GM19468 (cell line): ENCODE results near the gene JMJD6.
"Not testable (repeated sequence)": the region's sequence is repeated elsewhere in the genome, so short reads cannot be mapped to it uniquely, and the experiment has no call there.

Experiments
- ATAC-seq: cut with Tn5 transposase; IDR thresholded peaks from one replicate; pipeline ENCODE4 v1.9.1; 2021; ENCODE audit warnings: mild to moderate bottlenecking, moderate library complexity, moderate number of reproducible peaks; ENCODE audit not compliant: unreplicated experiment; ENCODE audit errors: extremely low read depth

The JMJD6 gene

DNA sequence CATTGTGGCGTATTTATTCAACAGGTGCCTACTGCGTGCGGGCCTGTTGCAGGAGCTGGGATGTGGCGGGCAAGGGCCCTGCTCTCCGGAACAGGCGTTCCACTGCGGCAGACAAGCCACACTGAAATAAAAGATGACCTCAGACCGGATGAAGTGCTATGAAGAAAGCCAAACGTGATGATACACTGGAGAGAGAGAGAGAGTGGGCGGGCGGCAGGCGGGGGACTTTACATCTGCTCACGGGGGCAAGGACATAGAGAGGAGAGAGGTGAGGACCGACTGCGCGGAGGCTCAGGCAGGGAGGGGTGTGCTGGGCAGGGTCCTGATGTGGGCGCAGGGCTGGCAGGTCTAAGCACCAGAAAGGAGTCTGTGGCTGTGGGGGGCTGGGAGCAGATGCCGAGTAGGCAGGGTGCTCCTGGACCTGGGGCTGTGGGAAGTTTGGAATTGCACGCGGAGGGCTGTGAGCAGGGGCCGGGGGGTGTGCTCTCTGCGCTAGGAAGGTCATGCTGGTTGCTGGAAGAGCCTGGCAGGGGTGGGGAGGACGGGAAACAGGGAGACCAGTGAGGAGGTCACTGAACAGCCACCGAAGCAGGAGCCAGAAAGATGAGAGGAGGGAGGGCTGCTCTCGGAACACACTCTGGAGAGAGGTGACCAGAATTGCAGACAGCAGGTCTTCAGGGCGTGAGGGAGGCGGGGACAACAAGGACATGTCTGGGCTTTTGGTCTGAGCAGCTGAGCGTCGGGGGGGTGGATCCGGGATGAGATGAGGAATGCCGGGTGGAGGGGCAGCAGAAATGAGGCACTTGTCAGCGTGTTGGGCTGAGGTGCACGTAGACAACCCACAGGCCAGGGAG, 25.6 kb downstream of the JMJD6 start:
- no peak for ATAC-seq

DNA sequence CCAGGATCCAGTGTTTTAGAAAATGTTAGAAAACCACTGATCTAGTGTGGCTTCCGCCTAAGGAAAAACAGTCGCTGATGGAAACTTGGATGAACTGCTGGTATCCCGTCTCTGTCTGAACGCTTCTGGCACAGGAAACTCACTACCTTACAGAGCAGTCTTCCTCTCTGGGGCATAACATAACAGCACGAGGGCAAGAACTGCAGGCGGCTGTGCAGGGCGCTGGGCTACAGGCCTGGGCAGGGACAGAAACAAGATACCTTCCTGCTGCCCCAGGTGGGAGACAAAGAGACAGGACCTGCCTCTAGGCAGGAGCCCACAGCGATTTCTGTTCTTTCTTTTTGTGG, 26.2 kb downstream of the JMJD6 start:
- ATAC-seq: no peak

DNA sequence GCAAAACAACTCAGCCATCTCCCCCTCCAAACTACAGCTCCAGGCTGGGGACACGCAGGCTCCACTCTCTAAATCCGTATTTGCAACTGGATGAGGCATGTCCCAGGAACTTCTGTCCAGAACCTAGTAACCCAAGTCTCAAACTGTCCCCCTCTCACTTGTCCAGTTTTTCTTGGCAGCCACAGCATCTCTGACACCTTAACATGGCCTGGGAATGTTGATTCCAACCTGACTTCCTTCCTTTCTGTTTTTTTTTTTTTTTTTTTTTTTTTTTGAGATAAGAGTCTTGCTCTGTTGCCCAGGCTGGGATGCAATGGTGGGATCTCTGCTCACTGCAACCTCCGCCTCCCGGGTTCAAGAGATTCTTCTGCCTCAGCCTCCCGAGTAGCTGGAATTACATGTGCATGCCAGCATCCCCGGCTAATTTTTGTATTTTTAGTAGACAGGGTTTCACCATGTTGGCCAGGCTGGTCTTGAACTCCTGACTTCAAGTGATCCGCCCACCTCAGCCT, 27.9 kb downstream of the JMJD6 start:
- not testable (repeated sequence) for ATAC-seq

DNA sequence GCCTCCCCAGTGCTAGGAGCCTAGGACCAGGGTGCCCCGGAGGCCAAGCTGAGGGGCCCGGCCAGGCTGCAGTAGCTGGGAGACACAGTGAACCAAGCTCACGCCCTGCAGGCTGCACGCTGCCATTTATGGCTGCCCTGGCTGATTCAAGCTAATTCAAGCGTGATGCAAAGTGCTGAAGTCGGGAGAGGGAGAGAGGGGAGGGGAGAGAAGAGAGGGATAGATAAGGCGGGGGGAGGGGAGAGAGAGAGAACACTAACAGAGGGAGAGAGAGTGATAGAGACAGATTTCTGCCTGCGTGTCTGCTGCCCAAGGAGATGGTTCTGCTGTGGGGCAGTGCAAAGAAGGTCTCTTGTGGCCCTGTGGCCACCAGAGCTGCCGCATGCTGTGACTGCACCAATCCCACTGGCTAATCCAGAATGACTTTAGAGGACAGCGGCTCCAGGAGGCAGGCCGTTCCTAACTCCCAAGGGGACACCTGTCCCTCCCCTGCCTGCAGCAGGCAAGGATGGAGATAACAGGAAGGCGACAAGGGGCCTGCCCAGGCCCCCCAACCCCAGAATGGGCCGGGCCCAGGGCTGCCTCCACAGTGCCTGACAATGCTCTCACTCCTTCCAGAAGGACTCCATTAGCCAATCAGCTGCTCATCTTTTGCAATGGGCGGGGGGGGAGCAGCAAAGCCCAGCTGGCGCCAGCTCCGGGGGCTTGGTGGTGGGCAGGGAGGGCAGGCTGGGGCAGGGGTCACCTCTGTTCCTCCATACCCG, 28.5 kb downstream of the JMJD6 start:
- no peak for ATAC-seq

DNA sequence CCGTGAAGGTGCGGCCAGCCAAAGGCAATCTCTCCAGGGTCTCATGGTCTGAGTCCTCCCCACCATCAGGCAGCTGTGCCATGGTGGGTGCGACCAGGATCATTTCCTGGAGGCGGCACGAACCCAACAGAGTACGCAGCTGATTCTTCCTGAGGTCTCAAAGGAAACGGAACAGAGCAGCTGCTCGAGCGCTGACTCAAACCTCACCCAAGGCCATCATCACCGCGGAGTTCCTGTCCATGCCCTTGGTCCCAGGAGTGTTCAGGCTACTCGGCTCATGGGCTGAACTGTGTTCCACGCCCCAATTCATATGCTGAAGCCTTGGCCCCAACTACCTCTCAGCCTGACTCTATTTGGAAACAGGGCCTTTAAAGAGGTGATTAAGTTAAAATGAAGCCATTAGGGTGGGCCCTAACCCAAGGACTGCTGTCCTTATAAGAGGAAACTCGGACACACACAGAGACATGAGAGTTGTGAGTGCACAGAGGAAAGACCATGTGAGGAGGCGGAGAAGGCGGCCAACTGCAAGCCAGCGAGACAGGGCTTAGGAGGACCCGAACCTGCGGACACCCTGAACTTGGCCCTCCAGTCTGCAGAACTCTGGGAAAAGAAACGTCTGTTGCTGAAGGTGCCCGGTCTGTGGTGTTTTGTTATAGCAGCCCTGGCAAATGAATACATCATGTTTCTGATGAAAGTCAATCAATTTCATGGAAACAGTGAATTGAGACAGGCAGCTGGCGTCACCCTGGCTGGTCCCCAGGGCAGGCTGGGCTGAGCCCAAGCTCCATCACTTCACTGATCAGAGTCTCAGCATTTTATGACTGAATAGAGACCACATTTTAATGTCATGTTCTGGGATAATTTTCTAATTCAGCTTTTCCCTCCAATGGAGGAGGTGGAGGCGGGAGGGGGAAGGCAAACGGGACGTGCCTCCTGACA, 29.4 kb downstream of the JMJD6 start:
- no peak for ATAC-seq

DNA sequence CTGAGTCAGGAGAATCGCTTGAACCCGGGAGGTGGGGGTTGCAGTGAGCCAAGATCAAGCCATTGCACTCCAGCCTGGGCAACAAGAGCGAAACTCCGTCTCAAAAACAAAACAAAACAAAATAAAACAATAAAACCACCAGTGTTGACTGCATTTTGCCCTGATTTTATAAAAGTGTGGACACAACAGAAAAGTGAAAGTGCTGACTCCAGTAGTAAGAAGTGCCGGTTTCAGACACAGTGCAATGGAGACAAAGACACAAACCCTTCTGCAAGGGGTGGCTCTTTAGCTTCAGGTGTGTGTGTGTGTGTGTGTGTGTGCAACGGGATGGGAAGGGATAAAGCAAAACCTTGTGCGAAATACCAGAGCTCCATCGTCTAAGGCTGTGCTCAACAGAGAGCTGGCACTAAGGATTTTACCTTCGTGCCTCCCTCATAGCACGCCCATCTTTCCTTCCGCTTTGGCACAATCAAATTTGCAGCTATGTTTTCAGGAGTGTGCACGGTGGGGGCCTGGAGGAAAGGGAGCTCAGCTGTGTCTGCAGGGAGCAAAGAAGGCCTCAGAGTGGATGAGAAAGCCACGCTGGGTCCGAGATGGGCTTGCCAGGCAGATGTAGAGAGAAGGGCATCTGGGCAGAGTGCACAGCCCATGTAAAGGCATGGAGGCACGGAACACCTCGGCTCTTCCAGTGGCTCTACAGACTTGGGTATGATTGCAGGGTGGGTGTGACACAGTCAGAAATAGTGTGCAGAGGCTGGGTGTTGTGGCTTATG, 31.2 kb downstream of the JMJD6 start:
- ATAC-seq: no peak

DNA sequence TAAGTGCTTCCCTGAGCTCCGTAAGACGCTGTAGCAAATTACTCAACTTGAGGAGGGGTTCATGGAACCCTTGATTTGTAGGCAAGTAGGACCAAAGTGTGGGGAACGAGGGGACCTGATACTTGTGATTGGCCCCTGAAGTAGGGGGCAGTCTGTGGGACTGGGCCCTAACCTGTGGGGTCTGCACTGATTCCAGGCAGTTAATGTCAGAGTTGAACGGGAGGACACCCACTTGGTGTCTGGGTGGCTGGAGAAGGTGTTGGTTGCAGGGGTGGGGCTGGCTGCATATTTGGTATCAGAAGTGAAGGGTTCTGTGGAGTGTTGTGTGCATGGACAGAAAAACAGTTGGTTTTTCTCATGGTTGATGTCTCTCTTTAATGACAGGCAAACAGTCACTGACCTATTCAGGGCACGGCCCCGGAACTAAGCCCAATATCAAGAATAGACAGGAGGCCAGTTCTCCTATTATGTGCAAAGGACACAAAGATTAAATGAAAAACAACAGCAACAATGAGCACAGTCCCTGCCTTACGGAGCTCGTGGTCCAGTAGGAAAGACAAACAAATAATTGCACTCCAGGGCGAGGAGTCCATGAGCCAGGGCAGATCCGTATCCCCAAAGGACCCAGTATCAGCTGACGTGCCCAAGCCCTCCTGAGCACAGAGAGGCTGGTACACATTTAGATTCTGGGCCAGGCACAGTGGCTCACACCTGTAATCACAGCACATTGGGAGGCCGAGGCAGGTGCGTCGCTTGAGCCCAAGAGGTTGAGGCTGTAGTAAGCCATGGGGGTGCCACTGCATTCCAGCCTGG, 34.8 kb downstream of the JMJD6 start:
- no peak for ATAC-seq

DNA sequence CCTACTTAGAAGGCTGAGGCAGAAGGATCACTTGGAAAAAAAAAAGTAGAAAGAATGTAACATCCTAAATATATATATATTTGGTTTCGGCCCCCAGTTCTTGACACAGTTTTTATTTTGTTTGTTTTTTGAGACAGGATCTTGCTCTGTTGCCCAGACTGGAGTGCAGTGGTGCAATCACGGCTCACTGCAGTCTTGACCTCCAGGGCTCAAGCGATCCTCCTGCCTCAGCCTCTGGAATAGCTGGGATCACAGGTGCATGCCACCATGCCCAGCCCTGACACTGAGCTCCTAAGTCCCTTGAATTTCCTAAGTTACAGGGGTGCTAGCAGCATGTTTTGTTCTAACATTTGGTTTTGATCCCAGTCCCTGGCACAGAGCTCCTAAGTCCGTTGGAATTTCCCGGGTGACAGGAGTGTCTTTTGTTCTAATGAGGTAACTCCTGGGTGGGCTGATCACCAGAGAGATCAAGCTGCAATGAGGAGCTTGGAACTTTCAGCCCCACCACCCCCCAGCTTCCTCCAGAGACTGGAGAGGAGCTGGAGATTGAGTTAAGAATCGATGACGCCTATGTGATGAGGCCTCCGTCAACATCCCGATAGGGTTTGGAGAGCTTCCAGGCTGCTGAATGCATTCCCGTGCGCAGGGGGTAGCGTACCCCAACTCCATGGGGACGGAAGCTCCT, 35.7 kb downstream of the JMJD6 start:
- ATAC-seq: no peak

DNA sequence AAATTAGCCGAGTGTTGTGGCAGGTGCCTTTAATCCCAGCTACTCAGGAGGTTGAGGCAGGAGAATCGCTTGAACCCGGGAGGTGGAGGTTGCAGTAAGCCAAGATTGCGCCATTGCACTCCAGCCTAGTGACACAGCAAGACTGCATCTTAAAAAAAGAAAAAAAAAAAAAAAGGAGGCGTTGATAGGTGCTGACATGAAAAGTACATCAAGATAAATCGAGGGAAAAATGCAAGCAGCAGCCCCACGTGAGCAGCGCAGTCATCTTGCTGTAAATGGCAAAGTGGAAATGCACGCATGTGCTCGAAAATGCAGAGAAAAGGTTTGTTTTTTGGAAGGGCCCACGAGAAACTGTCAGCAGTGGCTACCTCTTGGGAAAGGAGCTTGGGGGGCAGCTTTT, 36.5 kb downstream of the JMJD6 start:
- ATAC-seq: no peak

DNA sequence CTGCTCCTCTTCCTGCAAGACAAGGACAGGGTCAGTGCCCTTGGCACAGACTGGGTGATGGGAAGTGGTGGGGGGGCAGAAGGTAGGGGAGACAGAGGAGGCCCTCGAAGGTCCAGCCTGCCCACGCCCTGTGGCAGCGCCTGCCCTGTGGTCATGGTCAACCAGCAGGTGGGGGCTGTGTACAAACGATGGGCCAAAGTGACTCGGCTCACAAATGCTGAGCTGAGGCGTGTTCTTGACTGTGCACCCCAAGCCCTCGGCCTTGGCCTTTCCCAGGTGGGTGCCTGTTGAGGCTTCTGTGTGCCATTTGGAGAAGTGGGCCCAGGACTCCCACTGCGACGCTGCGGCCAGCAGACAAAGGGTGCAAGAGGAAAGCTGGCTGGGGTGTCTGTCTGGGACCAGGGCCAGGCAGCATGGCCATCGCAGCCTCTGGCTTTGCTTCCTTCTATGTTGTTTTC, 38.2 kb downstream of the JMJD6 start:
- no peak for ATAC-seq

DNA sequence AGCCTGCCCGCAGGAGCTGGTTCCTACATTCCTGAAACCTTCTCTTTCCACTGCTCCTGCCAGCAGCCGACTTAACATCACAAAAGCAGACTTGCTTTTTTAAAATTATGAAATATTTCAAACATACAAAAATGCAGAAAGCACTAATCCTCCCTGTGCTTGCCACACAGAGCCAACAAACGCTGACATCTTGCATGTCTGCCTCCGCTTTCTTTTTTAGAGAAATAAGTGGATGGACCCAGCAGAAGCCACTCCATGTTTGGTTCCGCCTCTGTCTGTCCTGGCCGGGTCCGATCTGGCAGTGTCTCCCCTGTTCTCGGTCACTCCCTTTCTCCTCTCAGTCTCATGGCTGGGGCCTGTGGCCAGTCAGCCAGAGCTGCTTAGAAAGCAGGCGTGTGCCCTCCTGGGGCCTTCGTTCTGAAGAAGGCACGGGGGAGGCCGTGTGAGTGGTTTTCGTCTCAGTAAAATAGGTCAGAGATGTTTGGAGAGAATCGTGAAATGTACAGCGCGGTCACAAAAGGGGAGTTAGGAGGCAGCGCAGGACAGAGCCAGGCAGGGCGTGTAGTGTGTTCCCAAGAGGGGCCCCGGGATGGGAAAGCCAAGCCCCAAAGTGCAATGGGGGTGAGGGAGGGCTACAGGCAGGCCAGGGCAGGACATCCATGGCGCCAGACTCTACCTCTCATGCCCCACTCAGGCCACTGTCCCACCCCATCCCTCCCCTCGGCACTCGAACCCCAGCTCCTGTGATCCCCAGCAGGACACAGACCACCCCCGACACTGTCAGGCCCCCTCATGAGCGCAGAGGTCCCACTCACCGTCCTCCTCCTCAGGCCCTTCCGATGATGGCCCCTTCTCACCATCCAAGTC, 38.9 kb downstream of the JMJD6 start:
- no peak for ATAC-seq

DNA sequence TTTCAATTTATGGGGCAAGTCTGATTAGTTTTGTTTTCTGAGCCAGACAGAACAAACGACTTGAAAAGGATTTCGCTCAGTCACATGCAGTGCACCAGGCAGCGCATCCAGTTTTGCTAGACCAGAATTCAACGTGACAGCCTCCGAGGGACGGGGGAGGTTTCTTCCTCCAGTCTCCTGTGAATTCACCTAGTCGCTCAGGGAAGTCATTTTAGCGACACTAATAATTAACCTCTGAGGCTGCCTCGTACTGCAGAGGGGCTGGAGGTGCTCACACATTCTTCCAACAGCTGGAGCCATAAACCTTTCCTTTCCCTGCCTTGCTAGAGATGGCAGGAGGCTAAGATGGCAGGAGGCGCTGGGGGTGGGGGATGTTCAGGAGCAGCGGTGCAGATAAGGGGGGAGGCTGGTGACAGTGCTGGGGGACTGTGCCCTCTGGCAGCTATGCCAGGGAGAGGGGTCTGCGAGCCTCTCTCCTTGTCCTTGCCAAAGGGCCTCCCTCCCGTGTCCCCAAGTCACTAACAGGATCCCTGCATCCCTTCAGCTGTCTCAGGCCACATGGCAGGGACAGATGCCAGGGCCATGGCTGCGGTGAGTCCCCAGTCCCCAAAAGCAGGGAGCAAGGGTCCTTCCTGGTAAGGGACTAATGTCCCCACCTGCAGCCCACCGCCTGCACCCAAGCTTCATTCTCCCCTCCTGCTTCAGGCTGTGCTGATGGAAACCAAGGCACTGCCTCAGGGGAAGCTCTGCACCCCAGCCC, 39.7 kb downstream of the JMJD6 start:
- no peak for ATAC-seq

DNA sequence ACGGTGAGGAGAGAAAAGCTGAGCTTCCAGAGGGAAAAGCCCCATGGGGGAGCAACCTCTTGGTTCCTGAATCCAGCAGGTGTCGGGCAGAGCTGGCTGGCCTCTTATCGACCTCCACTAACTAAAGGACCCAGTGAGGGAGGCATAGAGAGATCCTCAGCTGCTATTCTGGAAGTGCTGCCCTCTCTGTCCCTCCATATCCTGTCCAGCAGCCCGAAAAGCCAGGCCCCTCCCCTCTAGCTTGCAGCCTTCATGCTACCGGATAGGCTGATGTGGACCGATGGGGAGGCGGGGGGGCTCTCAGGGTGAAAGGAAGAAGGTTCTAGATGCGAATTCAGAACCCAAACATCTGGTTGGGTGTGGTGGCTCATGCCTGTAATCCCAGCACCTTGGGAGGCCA, 40.6 kb downstream of the JMJD6 start:
- ATAC-seq: no peak

DNA sequence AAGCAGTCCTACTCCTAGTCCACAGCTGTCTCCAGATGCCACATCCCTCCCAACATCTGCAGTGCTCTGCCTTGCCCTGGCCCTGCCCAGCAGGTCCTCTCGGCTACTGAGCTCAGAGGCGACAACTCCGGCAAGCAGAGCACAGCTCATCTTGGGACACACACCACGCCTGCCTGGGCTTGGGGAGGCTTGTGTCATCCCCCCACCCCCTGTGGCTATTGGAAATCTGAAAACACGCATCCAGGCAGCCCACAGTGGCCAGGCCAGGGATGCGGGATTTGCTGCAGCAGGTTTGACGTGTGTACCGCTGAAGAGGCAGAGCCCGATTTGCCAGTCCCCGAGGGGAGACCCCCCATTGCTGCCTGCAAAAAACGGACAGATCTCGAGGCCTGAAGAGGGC, 41.0 kb downstream of the JMJD6 start:
- no peak for ATAC-seq

DNA sequence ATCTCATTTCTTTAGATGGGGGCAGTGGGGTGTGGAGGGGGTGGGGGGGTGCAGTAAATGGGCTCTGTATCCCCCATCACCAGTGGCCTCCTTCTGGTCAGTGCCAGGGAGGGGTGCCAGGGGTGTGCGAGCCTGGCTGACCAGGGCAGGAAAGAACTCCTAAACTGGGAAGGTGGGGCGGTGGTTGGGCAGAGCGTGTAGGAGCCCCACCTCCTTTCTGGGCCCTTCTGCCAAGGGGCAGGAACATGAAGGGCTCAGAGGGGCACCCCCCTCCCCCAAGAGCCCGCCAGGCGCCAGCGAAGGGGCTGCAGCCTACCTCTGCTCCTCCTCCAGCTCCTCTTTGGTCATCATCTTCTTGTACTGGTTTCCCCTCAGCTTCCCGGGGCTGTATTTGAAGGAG, 41.6 kb downstream of the JMJD6 start:
- no peak for ATAC-seq

DNA sequence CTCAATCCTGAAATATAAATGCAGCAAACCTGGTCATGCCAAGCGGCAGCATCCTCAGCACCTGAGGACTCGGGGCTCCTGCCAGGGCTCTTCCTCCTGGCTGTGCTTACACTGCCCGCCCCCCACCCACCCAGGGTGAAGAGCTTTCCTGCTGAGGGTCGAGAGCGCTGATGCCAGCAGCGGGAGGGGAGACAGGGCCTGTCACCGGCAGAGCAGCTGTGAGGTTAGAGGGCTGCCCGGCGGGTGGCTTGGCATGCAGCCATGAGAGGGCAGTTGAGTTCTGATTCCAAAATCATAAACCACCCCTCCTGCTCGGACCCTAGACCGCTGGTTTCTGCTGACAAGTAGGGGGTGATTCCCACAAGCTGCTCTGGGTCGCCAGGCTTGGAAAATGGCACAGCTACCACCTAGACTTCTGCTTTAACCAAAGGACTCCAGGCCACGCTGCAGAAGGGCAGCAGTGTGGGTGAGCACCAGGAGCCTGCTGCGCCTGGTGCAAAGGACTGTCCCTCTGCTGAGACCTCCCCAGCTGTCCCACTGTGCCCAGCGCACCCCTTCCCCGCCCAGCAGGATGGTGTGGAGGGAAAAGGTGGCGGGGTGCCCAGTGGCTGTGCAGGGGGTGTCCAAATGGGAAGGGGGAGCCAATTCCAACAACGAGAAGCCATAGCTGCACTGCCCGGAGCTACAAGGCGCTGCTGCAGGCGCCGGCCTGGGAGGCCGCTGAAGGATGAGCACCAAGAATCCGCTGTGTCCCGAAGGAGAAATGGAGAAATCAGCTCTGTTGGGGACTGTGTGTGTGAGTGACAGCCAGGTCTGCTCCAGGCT, 42.3 kb downstream of the JMJD6 start:
- no peak for ATAC-seq
